ENCODE data around the gene LRRC53.

- TF ChIP-seq CTCF (IDR thresholded peaks at IDR 0.05) (no peak), POLR2A (IDR thresholded peaks at IDR 0.05) (no peak)
Observed at GRCh38 chr1:74422421-74423292, 89.8 kb downstream of the LRRC53 start.
